ENCODE results near the gene SLC5A7. TPM values are rescaled to one million over a fixed set of nuclear protein-coding genes. Genes with fewer than 3 reads are reported as not detected.

The SLC5A7 gene
- not detected in 2 replicates for total RNA-seq

GRCh38 chr2:107986278-107987217 lies at the start of gene SLC5A7:
Gene SLC5A7, plus strand, starts transcription at chr2:107986524. Its CDS starts 1,632 bp downstream, at chr2:107988156.

Other genes starting within 250 kb of the SLC5A7 start
- gene RGPD4, start 159.6 kb upstream of the SLC5A7 start, total RNA-seq, result not detected in 2 replicates

Measured in hair follicular keratinocyte (primary cell).